Sigmoid colon (tissue), 7 donors: ENCODE data around the gene ADCK1. TPM values are rescaled to one million over a fixed set of nuclear protein-coding genes. Genes with fewer than 3 reads are reported as not detected.

Source experiments
- DNase-seq: peaks from one replicate; pipeline ENCODE4 v3.0.0-alpha.2; 2019
- H3K27ac ChIP-seq, 4 donors: fragments of 200-600 bp; sonication (generic); one replicate each; pipeline ENCODE4 v1.5.1; 2016 to 2019; ENCODE audit warnings: mild to moderate bottlenecking in 1 of 4
- H3K27me3 ChIP-seq, 3 donors: fragments of 200-600 bp; sonication (generic); one replicate each; pipeline ENCODE4 v1.5.1; 2019; ENCODE audit warnings: mild to moderate bottlenecking in 1 of 3
- H3K36me3 ChIP-seq, 4 donors: fragments of 200-600 bp; sonication (generic); one replicate each; pipeline ENCODE4 v1.5.1; 2016 to 2019
- H3K4me1 ChIP-seq, 4 donors: fragments of 200-600 bp; sonication (generic); one replicate each; pipeline ENCODE4 v1.5.1; 2017 to 2019
- H3K4me3 ChIP-seq, 4 donors: fragments of 200-600 bp; sonication (generic); one replicate each; pipeline ENCODE4 v1.5.1; 2017 to 2019; ENCODE audit warnings: mild to moderate bottlenecking in 2 of 4, moderate library complexity in 1 of 4
- H3K9me3 ChIP-seq, 4 donors: fragments of 200-600 bp in 3 of 4; sonication (generic) in 3 of 4; one replicate each; pipeline versions ENCODE4 v1.5.1 to v1.6.1; 2013 to 2019
- CTCF ChIP-seq, 4 experiments: fragments of 450-650 bp in 3 of 4; fragments of 200-600 bp in 1 of 4; IDR thresholded peaks; one replicate each; pipeline ENCODE4 v1.5.1; 2016 to 2019; ENCODE audit warnings: antibody characterized with exemption in 4 of 4, mild to moderate bottlenecking in 3 of 4, moderate library complexity in 2 of 4
- EP300 ChIP-seq, 4 donors: sonication (generic); formaldehyde crosslinking; IDR thresholded peaks; one replicate each; pipeline ENCODE4 v1.6.1; 2017; ENCODE audit warnings: antibody characterized with exemption in 4 of 4
- POLR2A ChIP-seq, 2 donors: fragments of 450-650 bp; IDR thresholded peaks; one replicate each; pipeline ENCODE4 v1.6.1; 2016; ENCODE audit warnings: antibody characterized with exemption in 2 of 2, mild to moderate bottlenecking in 2 of 2, moderate library complexity in 2 of 2
- POLR2AphosphoS5 ChIP-seq, 4 donors: sonication (generic); formaldehyde crosslinking; IDR thresholded peaks; one replicate each; pipeline ENCODE4 v1.6.1; 2017; ENCODE audit warnings: antibody characterized with exemption in 4 of 4
- WGBS, 2 donors: extraction: QIAGEN DNeasy Blood & Tissue Kit; methylation state at CpG; one replicate each; pipeline ENCODE4 v1.1.7; 2013; 5-methylcytosine and 5-hydroxymethylcytosine counted together
- intact Hi-C: fragments of 100-400 bp; cut with DNase I; formaldehyde crosslinking; loops from one replicate; pipeline ENCODE4 v1.15.1; 2023
- polyA plus RNA-seq, 3 donors: library from polyadenylated mRNA; stranded (reverse); fragments of 200-250 nt; gene quantifications; one replicate each; pipeline ENCODE4 v1.2.3, GENCODE V29; 2013
- total RNA-seq, 4 donors: library from RNA; depleted of rRNA; stranded (reverse); fragments of >200 nt; gene quantifications; one replicate each; pipeline ENCODE4 v1.1.0, GENCODE V29; 2016
- donor health status: healthy with polysubstance abuse.
- donor health status: Bipolar disorder and iron deficiency.
- donor health status: healthy.

ADCK1 gene
- 10 to 100 TPM in 1 of 4 donors, 1 to 10 TPM in 3; 4.6 to 19.4 (median 5.8) TPM for total RNA-seq
- polyA plus RNA-seq = 1 to 10 TPM; 3.5 to 9.9 (median 3.6) TPM

GRCh38 chr14:77799863-77800730, at the start of gene ADCK1:
Gene ADCK1 (plus strand): TSS chr14:77800109. CDS start chr14:77818979, 18,870 bp downstream.
- intact Hi-C loops = loop anchor here (1.0 to 10.0 kb wide), 2 partner anchors 39 to 155 kb away; partner anchors contain the start of gene SNW1
- WGBS, 2 donors = 0% methylated on average over 66 of the region's 66 CpGs

GRCh38 chr14:77752266-77752665, 47.6 kb upstream of the ADCK1 start:
- no peak for TF ChIP-seq POLR2AphosphoS5 (IDR thresholded peaks at IDR 0.05)
- no peak for TF ChIP-seq EP300 (IDR thresholded peaks at IDR 0.05)
- TF ChIP-seq POLR2A (IDR thresholded peaks at IDR 0.05) = no peak
- TF ChIP-seq CTCF (IDR thresholded peaks at IDR 0.05) = no peak
- Histone ChIP-seq H3K27me3 (no peaks in the 10 kb centered on the region), H3K27ac (no peak overlapping the region), H3K36me3 (peaks cover 11 to 83% (median 39%) of the 10 kb centered on the region in 4 donors), H3K9me3 (no peaks in the 10 kb centered on the region), H3K4me3 (no peak overlapping the region), H3K4me1 (peaks cover 0 to 20% (median 9%) of the 10 kb centered on the region in 4 donors)
- intact Hi-C loops = no loop called here
- 96 to 98% methylated on average over 2 of the region's 2 CpGs for WGBS, 2 donors
- no peak for DNase-seq

More at GRCh38 chr14:77799863-77800730, at the start of gene ADCK1:
- H3K36me3 ChIP-seq = no peaks in the 10 kb centered on the region
- peaks cover 0 to 15% (median 3%) of the 10 kb centered on the region in 4 donors for H3K4me1 ChIP-seq
- peak within 1 kb of the TSS; percentile 86 to 93 (median 90) for H3K27ac ChIP-seq
- no peaks in the 10 kb centered on the region for H3K27me3 ChIP-seq
- peak within 1 kb of the TSS; percentile 67 to 96 (median 78) for H3K4me3 ChIP-seq
- no peaks in the 10 kb centered on the region for H3K9me3 ChIP-seq
- DNase-seq = peak; percentile 93
- TF ChIP-seq POLR2AphosphoS5 (IDR thresholded peaks at IDR 0.05) (peak in 3 of 4 donors; percentile 21 to 59 (median 54)), CTCF (IDR thresholded peaks at IDR 0.05) (peak; percentile 28 to 53 (median 44)), POLR2A (IDR thresholded peaks at IDR 0.05) (no peak)

GRCh38 chr14:77752799-77753516, 47.0 kb upstream of the ADCK1 start:
- peaks cover 0 to 23% (median 11%) of the 10 kb centered on the region in 4 donors for H3K4me1 ChIP-seq
- TF ChIP-seq CTCF (IDR thresholded peaks at IDR 0.05) (no peak), EP300 (IDR thresholded peaks at IDR 0.05) (no peak), POLR2AphosphoS5 (IDR thresholded peaks at IDR 0.05) (no peak), POLR2A (IDR thresholded peaks at IDR 0.05) (no peak)
- no peak for DNase-seq
- intact Hi-C loops = no loop called here
- no peak overlapping the region for H3K4me3 ChIP-seq
- WGBS, 2 donors = 73 to 76% methylated on average over 3 of the region's 3 CpGs
- H3K27ac ChIP-seq = no peak overlapping the region
- peaks cover 11 to 76% (median 35%) of the 10 kb centered on the region in 4 donors for H3K36me3 ChIP-seq
- no peaks in the 10 kb centered on the region for H3K27me3 ChIP-seq
- H3K9me3 ChIP-seq = no peaks in the 10 kb centered on the region

- Histone ChIP-seq H3K27ac (peak within 1 kb of the TSS; percentile 90 to 95 (median 94)), H3K36me3 (peaks cover 0 to 6% (median 0%) of the 10 kb centered on the region in 4 donors), H3K4me3 (peak within 1 kb of the TSS; percentile 80 to 96 (median 90)), H3K9me3 (no peaks in the 10 kb centered on the region), H3K4me1 (peaks cover 0 to 41% (median 31%) of the 10 kb centered on the region in 4 donors), H3K27me3 (no peaks in the 10 kb centered on the region)
- WGBS, 2 donors = 0% methylated on average over 60 of the region's 60 CpGs
- intact Hi-C loops = loop anchor here (1.0 to 5.0 kb wide), 2 partner anchors 40 to 303 kb away; partner anchors contain the start of genes ADCK1, AHSA1 and VIPAS39
- DNase-seq = peak; percentile 97
- peak; percentile 64 to 72 for TF ChIP-seq POLR2A (IDR thresholded peaks at IDR 0.05)
- TF ChIP-seq CTCF (IDR thresholded peaks at IDR 0.05) = no peak
- TF ChIP-seq POLR2AphosphoS5 (IDR thresholded peaks at IDR 0.05) = peak; percentile 89 to 96 (median 92)
- TF ChIP-seq EP300 (IDR thresholded peaks at IDR 0.05) = no peak
Observed at GRCh38 chr14:77760381-77761204, 39.3 kb upstream of the ADCK1 start, which contains the start of gene SNW1. Gene SNW1 (minus strand): TSS chr14:77761156. CDS start chr14:77761127, 29 bp downstream.
